Globus pallidus (tissue), 1 donor: ENCODE results near the gene WDSUB1.

Experiments used
- DNase-seq: peaks from one replicate; pipeline ENCODE4 v3.0.0-alpha.2; 2015; ENCODE audit warnings: low spot score

Gene WDSUB1

DNA sequence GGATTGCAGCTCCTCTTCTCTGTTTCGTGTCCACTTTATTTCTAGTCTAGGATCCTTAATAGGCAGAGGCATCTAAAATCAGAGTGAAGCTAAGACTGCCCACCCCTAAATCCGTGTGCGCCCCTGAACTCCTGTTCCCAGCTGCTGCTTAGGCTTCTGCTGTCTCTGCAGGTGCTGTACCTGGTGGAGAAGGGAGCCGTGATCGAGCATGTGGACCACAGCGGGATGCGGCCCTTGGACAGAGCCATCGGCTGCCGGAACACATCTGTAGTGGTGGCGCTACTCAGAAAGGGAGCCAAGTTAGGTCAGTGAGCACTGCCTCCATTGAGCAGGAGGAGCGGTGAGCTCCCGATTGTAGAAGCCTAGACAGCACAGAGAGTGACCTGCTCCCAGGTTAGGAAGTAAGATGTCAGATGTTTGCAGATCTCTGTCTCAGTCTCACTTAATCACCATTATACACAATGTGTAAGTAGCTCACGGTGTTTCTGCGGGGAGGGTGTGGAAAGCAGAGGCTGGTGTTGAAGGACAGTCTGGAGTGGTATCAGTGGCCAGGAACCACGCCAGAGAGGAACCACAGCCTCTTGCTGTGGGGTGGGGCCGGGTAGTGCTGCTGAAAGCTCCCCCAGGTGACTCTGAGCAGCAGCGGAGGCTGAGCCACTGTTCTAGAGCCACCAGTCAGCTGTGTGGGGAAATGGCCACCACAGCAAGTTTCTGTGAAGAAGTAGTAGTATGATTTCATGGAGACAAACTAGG, 62.3 kb downstream of the WDSUB1 start:
- DNase-seq, result no peak

DNA sequence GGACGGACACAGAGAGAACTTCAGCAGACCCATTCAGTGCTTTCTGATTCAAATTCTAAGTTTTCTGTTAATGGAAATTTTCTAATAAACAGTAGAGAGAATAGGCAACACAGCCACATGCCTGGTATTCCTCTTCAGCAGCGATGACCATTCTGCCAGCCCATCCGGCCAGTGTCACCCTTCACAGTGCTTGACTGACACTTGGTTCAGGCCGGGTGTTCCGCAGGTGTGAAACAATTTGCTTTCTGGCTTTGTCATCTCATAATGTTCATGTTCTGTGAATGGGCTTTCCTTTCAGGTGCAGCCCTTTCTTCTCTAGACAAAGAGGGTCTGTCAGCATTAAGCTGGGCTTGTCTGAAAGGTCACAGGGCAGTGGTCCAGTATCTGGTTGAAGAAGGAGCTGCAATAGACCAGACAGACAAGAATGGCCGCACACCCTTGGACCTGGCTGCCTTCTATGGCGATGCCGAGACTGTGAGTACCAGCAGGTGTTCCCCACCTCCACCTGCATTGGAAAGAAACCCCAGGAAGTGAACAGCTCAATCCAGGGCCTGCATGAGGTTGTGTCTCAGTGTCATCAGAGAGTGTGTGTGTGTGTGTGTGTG, 67.0 kb downstream of the WDSUB1 start:
- DNase-seq, result no peak

DNA sequence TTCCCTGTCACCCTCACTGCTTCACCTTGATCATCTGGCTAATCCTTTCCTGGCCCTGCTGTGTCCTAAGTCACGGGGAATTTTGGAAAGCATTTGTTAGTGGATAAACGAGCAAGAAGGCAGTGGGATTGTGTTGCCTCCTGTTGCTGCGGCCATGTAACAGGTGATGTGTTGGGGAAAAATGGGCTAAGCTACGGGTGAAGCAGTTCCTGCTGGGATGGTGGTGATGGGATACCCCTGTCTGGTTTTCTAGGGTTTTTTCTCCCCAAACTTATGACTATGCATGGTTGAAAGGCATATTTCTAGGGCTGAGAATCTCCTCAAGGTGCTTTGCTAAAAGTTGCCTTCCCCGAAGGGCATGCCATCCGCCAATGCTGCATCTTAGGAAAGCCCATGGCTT, 68.1 kb downstream of the WDSUB1 start:
- DNase-seq, result no peak

DNA sequence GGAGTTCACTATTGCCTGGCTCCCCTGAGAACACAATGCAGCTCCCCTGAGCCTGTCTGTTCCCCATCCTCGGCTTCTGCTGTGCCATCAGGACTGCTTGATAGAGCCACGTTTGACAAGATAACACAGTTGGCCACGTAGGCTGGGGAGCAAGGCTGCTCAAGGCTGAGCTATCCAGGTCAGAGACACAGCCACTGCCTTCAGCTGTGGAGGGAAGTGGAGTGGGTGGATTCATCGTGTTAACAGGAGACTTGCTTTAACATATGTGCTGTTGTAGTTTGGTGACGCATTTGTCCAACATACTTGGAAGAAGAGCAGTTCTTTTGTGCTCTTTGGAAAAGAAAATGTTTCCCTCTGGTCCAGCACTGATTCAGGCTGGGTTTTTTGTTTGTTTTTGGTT, 68.8 kb downstream of the WDSUB1 start:
- DNase-seq, result no peak

DNA sequence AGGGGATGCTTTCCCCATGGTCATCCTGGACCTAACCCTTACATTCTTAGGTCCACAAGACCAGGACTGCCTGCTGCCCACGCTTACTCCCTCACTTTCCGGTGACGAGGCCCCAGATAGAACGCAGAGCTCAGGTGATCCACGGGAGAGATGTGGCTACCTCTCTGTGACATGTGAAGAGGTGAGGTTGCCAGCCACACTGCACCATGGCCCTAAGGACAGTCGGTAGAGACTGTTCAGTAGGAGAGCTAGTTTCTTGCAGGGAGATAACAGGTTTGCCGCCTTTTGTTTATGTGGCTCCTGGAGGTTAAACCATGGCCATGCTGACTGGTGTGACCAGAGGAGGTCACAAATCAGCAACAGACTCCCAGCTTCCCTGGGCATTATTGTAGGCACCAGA, 71.4 kb downstream of the WDSUB1 start:
- no peak for DNase-seq

DNA sequence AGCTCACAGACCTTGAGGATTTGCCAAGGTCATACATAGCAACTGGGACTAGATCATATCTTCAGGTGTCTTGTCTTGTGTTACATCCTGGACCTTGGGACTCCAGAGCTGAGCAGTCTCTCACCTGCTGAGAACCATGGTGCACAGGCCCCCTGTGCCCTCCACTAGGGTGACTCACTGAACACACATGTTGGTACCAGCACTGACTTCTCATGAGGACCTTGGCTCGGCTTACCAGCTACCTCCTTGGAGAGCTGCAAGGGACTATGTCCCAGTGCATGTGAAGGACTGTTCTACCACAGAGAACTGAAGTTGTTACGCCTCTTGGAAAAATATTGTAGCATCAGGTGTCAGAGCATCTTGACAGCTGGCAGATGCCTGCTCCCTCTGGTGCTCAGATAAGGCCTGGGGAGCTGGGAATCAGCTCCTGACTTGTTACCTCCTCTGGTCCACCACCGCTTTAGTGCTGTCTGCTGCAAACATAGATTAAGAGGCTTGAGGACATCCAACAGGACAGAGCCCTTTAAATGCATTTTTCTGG, 72.1 kb downstream of the WDSUB1 start:
- no peak for DNase-seq

DNA sequence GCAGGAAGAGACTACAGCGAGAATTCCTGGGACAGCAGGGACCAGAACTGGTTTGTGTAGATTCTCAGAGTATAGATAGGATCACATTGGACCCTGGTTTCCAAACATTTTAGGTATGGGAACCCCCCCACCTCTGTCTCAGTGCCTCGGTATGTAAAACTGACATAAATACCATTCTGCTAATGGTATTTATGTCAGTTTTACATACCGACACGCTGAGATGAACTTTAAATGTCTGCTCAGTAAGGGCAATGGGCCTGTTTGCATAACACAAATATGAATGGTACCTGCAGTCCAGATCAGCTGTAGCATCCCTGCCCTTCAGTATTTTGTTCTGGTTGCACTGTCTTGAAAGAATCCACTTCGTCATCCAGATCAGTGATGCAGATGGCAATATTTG, 73.2 kb downstream of the WDSUB1 start:
- no peak for DNase-seq

DNA sequence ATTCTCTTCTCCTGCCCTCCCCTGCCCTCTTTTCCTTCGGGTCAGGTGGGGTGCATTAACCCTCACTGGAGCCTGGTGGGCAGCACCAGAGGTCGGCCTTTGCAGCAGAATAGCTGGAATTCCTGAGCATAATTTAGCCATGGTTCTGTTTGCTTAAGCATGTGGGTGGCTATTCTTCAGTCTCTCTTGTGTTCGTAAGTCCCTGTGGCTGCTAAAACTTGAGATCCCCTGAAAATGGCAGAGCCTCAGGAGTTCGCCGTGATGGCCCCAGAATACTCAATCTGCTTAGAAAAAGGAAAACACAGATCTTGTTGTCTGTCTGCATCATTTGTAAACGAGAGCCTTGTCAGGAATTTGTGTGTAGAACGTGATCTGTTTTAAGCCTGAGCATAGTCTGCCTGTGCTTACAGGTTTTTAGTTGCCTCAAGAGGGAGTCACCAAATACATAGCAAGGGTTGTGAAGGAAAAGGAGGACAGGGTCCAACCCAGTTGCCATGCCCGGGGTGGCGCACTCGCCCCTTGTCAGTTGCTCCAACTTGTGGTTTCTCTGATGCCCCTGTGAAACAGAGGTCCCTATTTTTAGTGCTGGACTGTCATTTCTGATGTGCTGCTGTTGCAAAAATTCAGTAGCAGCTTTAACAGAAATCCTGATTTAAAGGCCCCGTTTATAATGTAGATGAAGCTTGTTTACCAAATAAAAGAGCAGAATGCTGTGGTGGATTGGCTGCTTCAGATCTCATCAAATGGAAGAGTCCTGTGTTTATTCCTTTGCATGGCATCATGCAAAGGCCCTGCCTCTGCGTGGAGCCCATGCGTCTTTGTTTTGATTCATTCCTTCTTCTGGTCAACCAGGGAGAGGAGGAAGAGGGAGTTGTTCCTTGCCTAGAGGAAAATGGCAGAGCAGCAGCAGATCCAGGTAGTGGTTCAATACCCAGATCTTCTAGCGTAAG, 74.8 kb downstream of the WDSUB1 start:
- DNase-seq, result no peak

DNA sequence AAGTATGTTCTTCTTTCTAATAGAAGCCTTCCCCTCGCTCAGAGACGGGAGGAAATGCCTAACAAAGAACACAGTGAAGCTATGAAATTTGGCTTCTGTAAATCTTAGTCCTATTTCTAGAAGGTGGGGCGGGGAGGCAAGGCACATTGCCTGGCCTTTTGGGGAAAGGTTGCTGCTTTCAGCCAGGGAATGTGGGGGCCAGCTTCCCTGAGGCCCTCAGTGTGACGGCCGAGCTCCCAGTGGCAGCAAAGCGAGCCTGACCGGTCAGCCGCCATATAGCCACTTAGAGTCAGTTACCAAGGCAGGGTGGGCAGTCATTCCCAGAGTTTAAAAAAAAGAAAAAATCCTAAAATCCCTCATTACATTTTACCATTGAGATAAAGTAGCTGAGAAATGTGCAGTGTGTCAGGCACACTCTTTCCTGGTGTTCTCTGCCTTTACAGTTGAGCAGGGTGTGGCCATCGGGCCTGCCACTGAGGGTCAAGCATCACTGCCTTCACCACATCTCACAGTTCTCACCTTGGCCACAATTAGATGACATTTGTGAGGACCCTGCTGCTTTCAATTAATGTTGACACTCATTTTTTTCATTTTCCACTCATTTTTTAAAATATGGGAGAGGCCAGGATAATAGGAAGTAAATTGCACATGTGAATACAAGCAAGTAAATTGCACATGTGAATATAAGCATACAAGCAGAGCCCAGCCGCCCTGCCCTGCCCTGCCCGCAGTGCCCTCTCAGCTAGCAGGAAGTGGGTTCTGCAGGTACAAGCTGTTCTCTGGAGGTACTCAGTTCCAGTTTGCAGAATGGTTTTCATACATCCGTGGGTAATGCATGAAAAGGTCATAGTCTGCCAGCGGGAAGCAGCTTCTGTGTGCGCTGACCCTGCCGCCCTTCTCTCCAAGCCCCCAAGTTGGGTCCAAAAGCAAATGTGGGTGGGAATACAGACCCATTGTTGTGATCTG, 76.9 kb downstream of the WDSUB1 start:
- DNase-seq, result no peak

DNA sequence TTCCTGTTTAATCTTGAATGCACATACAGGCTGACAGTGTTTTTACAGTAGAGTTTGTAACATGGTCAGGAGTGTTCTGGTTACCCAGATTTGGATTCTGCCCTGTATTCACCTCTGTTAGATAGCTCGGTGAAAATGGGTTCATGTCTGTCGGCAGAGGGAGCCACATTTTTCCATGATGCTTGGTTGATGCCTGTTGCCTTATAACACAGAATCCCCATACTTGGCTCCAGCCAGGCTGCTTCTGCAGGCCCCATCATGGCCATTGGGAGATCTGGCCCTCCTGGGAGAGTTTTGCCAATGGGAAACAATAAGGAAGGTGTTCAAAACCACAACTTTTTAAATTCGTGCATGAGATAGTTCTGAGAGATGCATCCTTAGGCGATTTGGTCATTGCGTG, 78.1 kb downstream of the WDSUB1 start:
- DNase-seq, result no peak

DNA sequence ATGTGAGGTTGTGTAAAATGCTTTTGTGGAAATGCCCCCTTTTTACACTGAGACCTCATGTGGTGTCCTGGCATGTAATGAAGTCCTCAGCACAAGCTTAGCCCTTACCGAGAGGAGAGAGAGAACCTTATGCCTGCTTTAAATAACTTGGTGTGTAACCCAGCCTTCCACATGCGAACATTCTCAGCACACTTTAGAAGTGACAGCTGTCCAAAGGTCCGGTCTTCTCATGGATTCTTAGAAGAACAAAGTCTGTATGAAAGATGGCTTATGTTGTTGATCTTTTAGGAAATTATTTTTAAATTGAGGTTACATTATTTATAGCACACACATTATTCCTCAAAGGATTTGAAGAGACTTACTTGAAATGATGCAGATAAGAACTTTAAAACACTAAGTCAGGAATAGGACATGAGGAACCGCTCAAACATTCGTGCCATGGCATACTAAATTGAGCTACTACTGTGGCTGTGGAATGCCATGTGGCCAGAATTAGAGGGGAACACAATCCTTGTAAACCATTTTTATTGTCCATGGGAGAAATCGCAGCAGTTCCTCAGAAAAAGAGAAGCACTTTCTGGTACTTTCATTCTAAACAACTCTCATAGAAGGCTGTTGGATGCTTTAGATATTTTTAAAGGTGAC, 79.6 kb downstream of the WDSUB1 start:
- DNase-seq, result no peak

DNA sequence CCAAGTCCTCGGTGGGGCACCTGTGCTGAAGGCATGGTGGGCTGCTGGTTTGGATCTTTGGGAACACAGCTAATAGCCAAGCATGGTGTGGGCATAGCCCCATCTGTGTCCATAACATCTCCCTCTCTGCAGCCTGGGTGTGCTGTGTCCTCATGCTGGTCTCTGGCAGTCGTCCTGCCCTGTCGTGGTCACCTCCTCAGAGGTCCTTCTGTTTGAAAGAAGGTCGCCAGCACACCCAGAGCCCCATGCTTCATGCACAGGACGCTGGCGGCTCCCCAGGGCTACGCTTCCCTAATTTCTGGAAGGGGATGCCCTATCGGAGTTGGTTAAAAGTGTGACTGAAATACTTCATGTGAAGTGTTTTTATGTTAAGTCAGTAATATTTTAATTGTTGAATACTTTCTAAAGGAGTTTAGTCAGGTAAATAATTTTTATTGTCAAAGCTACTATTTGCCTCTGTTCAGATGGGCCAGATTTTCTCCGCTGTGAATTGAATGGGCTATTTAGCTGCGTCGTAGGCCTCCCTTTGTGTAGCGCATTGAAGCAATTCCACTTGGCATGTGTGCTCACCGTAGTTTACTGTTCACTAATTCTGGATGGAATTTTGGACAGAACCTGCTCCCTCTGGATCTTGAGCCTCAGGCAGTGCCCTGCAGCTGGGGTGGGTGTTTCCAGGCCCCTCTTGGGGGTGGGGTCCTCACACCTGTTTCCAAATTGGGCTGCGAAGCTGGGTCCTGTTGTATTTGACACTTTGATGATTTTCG, 81.9 kb downstream of the WDSUB1 start:
- no peak for DNase-seq

DNA sequence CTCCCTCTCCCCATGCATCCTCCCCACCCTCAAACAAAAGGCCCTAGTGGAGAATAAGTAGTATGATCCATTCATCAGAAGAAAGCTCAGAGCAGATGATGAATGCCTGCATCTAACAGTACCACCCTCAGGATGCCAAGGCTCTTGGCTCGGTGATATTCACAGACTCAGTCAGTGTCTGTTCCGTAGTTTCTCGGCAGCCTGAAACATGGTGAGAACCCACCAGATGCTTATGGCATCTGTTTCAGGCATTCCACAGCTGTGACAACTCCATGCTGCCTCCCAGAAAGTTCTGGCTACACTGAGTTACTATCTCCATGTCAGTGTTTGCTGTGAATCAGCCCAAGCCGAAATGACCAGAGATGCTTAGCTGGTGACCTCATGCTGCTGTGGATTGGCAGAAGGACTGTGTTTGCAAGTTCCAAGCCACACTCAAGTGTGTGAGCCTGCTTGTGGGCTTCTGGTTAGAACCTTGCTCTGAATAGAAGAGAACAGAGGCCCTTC, 83.9 kb downstream of the WDSUB1 start:
- DNase-seq, result peak; percentile 77

DNA sequence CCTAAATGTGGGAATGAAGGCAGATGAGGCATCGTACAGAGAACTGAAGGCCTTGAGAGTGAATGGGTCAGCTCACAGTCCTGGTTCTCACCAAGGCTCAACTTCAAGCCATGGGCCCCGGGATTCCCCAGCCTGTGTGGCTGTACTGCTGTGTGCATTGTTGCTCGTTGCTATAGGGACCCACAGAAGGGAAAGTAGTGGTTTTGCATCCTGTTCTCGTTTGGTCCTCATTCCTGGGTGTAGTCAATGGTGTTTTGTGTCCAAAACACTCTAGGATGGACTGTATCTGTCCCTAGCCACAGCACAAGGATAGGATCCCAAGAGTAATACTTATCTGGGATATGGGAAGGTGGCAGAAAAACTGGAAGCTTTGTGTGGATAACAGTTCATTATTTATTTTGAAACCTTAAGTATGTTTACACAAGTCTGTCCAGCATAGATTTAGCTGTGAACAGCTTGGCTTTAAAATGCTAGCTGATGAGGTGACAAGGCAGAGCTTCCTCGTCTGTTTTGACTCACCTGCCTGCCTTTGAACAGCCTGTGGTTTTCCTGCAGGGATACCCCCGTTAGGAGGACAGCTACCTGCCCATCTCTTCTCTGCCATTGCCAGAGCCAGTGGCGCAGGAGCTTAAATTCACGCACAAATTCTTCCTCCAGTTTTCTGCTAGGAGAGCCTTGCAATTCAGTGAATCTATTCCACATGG, 85.0 kb downstream of the WDSUB1 start:
- no peak for DNase-seq

DNA sequence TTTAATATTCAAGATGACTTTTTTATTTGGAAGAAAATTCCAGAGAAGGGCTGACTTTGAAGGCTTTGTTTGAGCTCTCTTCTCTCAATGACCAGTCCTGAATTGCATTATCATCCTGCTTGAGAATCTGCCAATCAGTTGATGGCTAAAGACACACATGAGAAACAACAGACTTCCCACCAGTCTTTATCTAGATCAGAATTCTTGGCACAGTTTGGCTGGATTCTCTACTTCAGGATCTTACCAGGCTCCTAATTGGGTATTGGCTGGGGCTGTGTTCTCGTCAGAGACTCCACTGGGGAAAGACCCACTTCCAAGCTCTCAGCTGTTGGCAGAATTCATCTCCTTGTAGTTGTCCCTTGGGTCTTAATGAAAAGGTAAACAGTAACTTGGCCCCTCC, 86.0 kb downstream of the WDSUB1 start:
- DNase-seq, result no peak

DNA sequence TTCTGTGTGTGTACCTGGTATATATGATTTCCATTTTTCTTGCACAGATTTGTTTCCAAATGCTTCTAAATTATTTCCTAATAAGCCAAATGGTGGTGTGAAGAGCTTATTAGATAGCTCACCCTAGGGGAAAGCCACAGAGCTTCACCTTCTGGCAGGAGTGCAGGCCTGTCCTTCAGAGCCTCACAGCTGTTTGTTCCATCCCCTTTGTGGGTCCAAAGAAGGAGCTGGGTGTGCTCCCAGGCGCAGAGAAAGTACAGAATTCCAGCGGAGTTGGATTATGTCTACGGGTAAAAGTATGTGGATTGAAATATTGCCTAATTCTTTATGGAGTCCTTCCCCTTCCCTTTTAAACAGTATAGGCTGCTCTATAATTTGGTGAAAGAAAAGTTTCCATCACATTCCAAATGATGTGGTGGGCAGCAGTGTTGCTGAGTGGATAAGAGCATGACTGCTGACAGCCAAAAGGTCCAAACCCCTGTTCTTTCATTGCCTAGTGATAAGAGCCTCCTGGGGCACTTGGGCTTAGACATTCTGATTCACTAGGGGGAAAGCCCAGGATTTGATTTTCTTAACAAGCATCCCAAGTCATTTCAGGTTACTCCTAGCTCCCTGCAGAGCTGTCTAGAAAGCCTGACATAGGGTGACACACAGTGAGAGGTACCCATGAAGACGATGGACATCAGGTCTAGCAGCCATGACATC, 86.6 kb downstream of the WDSUB1 start:
- DNase-seq, result no peak

DNA sequence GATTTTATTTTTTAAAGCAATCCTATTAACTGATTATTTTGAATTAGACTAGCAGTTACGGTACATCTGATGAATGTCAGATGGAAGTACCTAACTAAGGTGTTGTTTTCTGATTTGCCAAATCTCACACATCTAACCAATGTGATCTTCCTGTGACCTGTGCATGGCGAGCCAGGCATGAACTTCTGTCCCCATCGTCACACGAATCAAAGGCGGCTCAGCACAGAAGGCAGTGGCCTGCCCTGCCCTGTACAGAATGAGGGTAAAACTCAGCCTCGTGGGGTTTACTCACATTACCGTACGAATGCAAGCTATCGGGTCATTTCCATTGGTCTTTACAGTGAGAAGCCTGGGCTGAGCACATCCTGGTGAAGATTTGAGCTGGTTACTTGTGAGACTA, 87.3 kb downstream of the WDSUB1 start:
- no peak for DNase-seq

DNA sequence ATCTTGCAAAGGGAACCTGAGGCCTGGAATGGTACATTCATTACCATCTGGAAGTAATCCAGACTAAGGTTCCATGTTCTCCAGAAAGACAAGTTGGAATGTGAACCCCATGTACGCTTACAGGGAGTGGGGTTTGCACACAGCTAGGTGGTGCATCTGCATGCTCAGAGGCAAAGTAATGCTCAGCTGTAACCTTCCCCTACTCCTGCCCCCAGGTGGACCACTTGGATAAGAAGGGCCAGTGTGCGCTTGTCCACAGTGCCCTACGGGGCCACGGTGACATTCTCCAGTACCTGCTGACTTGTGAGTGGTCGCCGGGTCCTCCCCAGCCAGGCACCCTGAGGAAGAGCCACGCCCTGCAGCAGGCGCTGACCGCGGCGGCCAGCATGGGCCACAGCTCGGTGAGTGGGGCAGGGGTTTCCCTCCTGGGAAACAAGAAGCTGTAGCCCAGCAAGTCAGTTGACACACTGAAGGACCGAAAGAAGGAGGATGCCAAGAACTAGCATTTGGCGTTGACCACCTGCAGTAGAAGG, 90.0 kb downstream of the WDSUB1 start:
- no peak for DNase-seq
